ENCODE results near the gene IFT81. TPM values are rescaled to one million over a fixed set of nuclear protein-coding genes. Genes with fewer than 3 reads are reported as not detected.
"Not testable (repeated sequence)": the region's sequence is repeated elsewhere in the genome, so short reads cannot be mapped to it uniquely, and the experiment has no call there.

The IFT81 gene
- total RNA-seq, 1 donor from 2014 or later = 4.3 TPM

DNA sequence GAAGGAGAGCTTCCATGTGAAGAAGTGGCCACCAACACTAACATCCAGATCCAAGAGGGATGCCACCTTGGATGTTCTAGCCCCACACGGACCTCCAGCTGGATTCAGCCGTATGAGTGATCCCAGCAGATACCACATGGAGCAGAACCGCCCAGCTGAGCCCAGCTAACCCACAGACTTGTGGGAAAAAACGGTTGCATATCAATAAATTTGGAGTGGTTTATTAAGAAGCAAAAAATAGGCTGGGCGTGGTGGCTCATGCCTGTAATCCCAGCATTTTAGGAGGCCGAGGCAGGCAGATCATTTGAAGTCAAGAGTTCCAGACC, 11.9 kb upstream of the IFT81 start:
- no peaks in the 10 kb centered on the region for H3K9me3 Mint-ChIP-seq
- no peaks in the 10 kb centered on the region for H3K27me3 Mint-ChIP-seq
- intact Hi-C loops (cut with micrococcal nuclease) = no loop called here
- no peaks in the 10 kb centered on the region for H3K36me3 Mint-ChIP-seq (ENCODE audit: low read depth)
- no peak overlapping the region for H3K27ac Mint-ChIP-seq
- H3K4me3 Mint-ChIP-seq = no peak overlapping the region
- peaks cover 12% of the 10 kb centered on the region for H3K4me1 Mint-ChIP-seq
- CTCF ChIA-PET = no interaction called here
- DNase-seq (no peak), ATAC-seq (ENCODE audit: low read depth) (no peak)
- POLR2A ChIA-PET = interaction anchor here (0.6 to 0.7 kb wide), 2 partner anchors 167 to 1323 kb away, joined by 3 to 4 read pairs; no protein-coding TSS in a partner anchor
- TF ChIP-seq, protein P1, sequence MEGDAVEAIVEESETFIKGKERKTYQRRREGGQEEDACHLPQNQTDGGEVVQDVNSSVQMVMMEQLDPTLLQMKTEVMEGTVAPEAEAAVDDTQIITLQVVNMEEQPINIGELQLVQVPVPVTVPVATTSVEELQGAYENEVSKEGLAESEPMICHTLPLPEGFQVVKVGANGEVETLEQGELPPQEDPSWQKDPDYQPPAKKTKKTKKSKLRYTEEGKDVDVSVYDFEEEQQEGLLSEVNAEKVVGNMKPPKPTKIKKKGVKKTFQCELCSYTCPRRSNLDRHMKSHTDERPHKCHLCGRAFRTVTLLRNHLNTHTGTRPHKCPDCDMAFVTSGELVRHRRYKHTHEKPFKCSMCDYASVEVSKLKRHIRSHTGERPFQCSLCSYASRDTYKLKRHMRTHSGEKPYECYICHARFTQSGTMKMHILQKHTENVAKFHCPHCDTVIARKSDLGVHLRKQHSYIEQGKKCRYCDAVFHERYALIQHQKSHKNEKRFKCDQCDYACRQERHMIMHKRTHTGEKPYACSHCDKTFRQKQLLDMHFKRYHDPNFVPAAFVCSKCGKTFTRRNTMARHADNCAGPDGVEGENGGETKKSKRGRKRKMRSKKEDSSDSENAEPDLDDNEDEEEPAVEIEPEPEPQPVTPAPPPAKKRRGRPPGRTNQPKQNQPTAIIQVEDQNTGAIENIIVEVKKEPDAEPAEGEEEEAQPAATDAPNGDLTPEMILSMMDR (IDR thresholded peaks at IDR 0.05) = no peak

DNA sequence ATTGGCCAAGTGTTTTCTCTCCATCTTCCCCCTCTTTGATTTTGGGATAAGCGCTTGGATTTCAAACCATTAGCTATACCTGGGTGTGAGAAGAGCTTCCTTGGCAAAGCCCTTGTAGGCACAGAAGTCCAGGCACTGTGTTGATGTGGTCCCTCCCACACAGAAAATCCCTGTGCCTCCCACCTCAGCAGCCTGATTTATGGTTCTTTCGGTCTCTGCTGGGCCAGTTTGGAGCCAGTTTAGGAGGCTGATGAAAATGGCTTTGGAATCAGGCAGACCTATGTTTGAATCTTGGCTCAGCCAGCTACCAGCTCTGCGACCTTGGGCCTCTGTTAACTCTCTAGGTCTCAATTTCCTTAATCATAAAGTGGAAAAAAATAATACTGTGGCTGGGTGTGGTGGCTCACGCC, 9.6 kb upstream of the IFT81 start:
- Mint-ChIP-seq H3K4me1 (peaks cover 12% of the 10 kb centered on the region), H3K27me3 (peaks cover 1% of the 10 kb centered on the region), H3K4me3 (no peak overlapping the region), H3K9me3 (no peaks in the 10 kb centered on the region), H3K27ac (no peak overlapping the region), H3K36me3 (ENCODE audit: low read depth) (no peaks in the 10 kb centered on the region)
- ChIA-PET CTCF (no interaction called here), POLR2A (no interaction called here)
- no peak for DNase-seq
- TF ChIP-seq, protein P1 (IDR thresholded peaks at IDR 0.05) = no peak
- ATAC-seq (ENCODE audit: low read depth) = no peak
- intact Hi-C loops (cut with micrococcal nuclease) = no loop called here

DNA sequence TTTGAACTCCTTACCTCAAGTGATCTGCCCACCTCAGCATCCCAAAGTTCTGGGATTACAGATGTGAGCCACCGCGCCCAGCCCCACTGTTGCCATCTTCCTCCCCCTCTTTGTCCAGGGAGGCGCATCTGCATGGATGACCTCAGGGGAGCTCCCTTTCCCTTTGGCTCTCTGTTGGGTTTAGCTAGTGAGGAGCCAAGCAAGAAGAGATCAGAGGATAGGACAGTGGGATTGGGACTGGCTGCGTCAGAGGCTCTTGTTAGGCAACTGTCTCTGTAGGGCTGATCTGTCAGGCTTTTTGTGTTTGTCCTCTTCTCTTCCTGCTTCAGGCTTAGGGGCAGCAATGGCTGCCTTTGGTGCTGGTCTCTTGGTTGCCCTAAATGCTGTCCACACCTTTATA, 8.5 kb upstream of the IFT81 start:
- Mint-ChIP-seq H3K9me3 (no peaks in the 10 kb centered on the region), H3K4me1 (peaks cover 12% of the 10 kb centered on the region), H3K36me3 (ENCODE audit: low read depth) (no peaks in the 10 kb centered on the region), H3K27ac (no peak overlapping the region), H3K4me3 (no peak overlapping the region), H3K27me3 (peaks cover 1% of the 10 kb centered on the region)
- no peak for DNase-seq
- POLR2A ChIA-PET = interaction anchor here (0.6 kb wide), 1 partner anchor 572 kb away, joined by 8 read pairs; no protein-coding TSS in a partner anchor
- ATAC-seq (ENCODE audit: low read depth) = no peak
- CTCF ChIA-PET = no interaction called here
- TF ChIP-seq, protein P1 (IDR thresholded peaks at IDR 0.05) = no peak
- intact Hi-C loops (cut with micrococcal nuclease) = no loop called here

DNA sequence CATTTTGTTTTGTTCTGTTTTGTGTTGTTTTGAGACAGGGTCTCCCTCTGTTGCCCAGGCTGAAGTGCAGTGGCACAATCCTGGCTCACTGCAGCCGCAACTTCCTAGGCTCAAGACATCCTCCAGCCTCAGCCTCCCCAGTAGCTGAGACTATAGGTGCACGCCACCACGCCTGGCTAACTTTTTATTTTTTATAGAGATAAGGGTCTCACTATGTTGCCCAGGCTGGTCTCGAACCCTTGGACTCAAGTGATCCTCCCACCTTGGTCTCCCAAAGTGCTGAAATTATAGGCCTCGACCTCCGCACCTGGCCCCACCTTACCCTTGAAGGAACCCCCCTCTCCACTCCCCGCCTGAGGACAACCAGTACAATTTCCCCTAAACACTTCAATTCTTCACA, 7.5 kb upstream of the IFT81 start:
- H3K4me1 Mint-ChIP-seq = peaks cover 12% of the 10 kb centered on the region
- ATAC-seq (ENCODE audit: low read depth) (no peak), DNase-seq (no peak)
- ChIA-PET CTCF (no interaction called here), POLR2A (no interaction called here)
- H3K27ac Mint-ChIP-seq = no peak overlapping the region
- intact Hi-C loops (cut with micrococcal nuclease) = no loop called here
- no peak overlapping the region for H3K4me3 Mint-ChIP-seq
- H3K27me3 Mint-ChIP-seq = peaks cover 1% of the 10 kb centered on the region
- no peaks in the 10 kb centered on the region for H3K9me3 Mint-ChIP-seq
- TF ChIP-seq, protein P1 (IDR thresholded peaks at IDR 0.05) = no peak
- no peaks in the 10 kb centered on the region for H3K36me3 Mint-ChIP-seq (ENCODE audit: low read depth)

DNA sequence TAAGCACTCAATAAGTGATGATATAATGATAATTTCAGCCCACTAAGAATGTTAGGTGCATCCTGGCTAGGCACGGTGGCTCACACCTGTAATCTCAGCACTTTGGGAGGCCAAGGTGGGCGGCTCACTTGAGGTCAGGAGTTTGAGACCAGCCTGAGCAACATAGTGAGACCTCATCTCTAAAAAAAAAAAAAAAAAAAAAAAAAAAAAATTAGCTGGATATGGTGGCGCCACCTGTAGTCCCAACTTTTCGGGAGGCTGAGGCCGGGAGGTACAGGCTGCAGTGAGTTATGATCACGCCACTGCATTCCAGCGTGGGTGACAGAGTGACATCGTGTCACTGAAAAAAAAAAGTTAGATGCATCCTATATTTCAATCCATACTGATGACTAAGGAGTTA, 6.9 kb upstream of the IFT81 start:
- H3K36me3 Mint-ChIP-seq (ENCODE audit: low read depth); CTCF ChIA-PET; H3K27me3 Mint-ChIP-seq; H3K27ac Mint-ChIP-seq; H3K4me3 Mint-ChIP-seq; ATAC-seq (ENCODE audit: low read depth); H3K9me3 Mint-ChIP-seq; intact Hi-C loops (cut with micrococcal nuclease); DNase-seq: not testable (repeated sequence)
- POLR2A ChIA-PET = interaction anchor here (0.6 kb wide), 1 partner anchor 12 kb away, joined by 5 read pairs; no protein-coding TSS in a partner anchor
- H3K4me1 Mint-ChIP-seq = peaks cover 12% of the 10 kb centered on the region
